Peyer's patch (tissue), 4 donors: ENCODE results near the gene VAV2.

ENCODE experiments used
- CTCF ChIP-seq, 6 experiments: fragments of 450-650 bp in 4 of 6; fragments of 200-600 bp in 2 of 6; sonication (generic) in 1 of 6; IDR thresholded peaks; one replicate each; pipeline ENCODE4 v1.5.1; 2017 to 2019; ENCODE audit warnings: antibody characterized with exemption in 6 of 6, mild to moderate bottlenecking in 3 of 6, moderate library complexity in 1 of 6
- POLR2A ChIP-seq, 2 donors: fragments of 450-650 bp; IDR thresholded peaks; one replicate each; pipeline ENCODE4 v1.5.1; 2017; ENCODE audit warnings: antibody characterized with exemption in 2 of 2, mild to moderate bottlenecking in 2 of 2, moderate library complexity in 2 of 2

GRCh38 chr9:133986061-133986460, 6.1 kb downstream of the VAV2 start:
- no peak for TF ChIP-seq CTCF (IDR thresholded peaks at IDR 0.05)
- no peak for TF ChIP-seq POLR2A (IDR thresholded peaks at IDR 0.05)
